HG02571 (cell line): ENCODE measurements around the gene DYNC1H1.

ENCODE experiments used
- ATAC-seq: cut with Tn5 transposase; IDR thresholded peaks from one replicate; pipeline ENCODE4 v1.9.1; 2021; ENCODE audit warnings: mild to moderate bottlenecking, moderate library complexity; ENCODE audit not compliant: unreplicated experiment

Gene DYNC1H1

DNA sequence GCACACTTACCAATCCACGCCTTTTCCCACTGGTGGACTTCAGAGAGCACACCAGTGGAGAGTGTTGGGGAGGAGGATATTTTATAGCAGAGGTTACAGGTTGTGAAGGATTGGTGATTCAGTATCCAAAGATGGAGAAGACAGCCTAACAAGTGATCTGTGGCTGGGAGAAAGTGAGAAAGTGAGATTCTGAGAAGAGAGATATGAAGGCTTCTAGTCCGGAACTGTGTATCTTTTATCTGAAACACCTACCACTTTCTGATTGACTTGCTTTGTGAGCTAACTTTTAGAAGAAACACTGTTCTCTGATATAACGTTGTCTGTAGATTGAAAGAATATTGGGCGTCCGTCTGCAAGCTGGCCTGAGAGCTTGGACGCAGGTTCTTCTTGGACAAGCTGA is 24.0 kb downstream of the DYNC1H1 start:
- no peak for ATAC-seq

DNA sequence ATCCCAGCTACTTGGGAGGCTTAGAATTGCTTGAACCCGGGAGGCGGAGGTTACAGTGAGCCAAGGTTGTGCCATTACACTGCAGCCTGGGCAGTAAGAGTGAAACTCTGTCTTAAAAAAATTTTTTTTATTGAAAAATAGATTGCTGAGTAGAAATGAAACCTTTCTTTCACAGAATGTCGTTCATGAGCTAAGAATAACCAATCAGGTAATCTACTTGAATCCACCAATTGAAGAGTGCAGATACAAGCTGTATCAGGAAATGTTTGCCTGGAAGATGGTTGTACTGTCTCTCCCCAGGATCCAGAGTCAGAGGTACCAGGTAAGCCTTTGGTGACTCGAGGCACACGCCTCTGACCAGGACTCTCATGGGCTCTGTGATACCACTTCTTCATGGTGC is 27.0 kb downstream of the DYNC1H1 start:
- no peak for ATAC-seq

DNA sequence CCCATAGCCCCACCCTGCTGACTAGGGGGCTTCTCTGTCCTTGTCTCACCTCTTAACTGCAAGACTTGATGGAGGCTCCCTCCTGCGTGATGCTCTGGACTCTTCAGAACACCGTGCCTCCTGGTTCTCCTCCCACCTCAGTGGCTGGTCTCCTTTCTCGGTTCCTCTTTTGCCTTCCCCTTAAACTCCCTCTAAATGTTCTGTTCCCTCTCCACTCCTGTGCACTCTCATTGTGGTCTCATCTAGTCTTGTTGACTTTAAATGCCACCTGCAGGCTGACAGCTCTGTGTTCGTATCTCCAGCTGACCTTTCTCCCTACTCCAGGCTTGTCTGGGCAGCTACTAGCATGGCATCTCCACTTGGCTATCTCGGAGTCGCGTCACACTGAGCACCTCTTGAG is 28.3 kb downstream of the DYNC1H1 start:
- ATAC-seq = peak; percentile 90

DNA sequence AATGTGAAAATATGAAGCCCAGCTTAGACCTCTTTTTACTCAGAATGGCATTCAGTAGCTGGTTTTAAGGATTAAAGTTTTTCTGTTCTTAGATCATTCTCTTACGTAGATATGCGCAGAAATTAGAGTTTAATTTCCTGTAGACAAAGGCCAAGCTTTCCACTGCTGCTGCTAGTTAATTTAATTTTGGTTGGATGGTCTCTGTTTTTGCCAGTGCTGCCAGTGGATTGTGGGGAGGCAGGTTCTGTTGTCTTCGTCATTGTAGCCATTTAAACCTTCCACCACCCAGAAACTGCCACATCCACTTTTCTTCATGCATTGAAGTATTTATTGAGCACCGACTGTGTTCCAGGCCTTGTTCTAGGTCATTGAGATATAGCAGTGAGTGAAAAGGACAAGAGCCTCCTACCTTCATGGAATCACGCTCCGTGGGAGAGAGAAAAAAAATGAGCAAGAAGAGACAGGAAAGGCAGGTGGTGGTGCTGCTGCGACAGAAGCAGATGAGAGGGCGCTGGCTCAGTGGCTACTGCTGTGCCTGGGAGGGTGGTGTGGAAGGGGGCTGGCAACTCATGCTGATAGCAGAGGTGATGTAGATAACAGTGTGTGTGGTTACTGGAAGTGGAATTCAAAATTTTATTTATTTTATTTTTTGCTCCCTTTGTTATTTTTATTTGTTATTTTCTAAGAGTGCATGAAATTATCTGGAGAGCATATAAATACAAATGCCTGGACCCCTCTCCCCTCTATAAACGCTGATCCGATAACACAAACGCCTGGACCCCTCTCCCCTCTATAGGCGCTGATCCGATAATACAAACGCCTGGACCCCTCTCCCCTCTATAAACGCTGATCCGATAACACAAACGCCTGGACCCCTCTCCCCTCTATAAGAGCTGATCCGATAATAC is 33.3 kb downstream of the DYNC1H1 start:
- no peak for ATAC-seq

DNA sequence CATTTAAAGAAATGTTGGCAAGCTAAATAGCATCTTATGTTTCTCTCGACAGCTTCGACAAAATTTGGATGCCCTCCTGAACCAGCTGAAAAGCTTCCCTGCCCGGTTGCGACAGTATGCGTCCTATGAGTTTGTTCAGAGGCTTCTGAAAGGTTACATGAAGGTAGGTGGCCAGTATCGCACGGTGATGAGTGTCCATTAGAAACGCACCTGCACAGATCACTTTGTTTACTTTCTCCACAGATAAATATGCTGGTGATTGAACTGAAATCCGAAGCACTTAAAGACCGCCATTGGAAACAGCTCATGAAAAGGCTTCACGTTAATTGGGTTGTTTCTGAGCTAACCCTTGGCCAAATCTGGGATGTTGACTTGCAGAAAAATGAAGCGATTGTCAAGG is 36.5 kb downstream of the DYNC1H1 start:
- ATAC-seq = no peak

DNA sequence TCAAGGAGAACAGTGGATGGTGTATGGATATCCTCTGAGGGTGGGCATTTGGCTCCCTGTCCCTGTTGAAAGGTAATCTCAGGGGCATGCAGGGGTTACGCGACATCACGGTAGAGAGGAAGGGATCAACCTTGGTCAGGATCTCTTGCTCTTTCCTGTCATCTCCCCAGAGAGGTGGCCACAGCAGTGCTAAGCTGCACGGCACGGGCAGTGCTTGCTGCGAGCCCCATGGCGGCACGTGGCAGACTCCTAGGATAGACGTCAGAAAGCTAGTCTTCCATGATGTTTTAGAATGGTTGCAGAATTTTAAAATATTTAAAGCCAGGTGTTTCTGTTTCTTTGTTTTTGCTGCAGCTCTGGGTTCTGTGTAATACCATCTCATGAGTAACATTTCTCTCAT is 41.0 kb downstream of the DYNC1H1 start:
- no peak for ATAC-seq

DNA sequence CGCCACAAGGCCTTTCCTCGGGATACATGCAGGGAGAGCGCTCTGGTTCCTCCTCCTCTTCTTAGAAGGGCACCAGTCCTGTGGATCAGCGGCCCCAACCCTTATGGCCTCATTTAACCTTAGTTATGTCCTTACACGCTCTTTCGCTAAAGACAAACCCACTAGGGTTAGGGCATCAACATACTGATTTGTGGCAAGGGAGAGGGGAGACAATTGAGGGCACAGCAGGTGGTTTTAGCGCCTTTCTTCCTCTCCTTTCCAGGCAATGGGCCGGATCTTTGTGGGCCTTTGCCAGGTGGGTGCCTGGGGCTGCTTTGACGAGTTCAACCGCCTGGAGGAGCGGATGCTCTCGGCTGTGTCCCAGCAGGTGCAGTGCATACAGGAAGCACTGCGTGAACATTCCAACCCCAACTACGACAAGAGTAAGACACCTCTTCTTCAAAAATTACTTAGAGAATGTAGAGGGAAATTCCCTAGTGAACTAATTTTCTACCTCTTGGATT is 43.6 kb downstream of the DYNC1H1 start:
- ATAC-seq = no peak

DNA sequence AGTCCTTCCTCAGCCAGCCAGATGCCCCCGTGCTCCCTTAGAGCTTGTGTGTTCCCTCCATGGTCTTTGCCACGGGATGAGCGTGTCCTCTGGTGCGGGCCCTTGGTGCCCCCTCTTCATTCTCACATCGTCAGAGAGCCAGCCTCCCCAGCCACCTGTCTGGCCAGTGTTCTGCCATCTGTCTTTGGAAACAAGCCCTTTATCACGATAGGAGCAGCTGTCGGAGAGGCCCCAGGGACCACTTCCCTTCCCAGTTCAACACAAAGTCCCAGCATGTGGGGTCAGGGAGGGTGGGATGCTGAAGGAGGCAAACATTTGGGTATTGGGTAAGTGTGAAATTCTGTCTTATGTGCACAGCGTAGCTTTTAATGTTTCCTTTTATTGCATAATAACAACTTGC is 44.5 kb downstream of the DYNC1H1 start:
- no peak for ATAC-seq

DNA sequence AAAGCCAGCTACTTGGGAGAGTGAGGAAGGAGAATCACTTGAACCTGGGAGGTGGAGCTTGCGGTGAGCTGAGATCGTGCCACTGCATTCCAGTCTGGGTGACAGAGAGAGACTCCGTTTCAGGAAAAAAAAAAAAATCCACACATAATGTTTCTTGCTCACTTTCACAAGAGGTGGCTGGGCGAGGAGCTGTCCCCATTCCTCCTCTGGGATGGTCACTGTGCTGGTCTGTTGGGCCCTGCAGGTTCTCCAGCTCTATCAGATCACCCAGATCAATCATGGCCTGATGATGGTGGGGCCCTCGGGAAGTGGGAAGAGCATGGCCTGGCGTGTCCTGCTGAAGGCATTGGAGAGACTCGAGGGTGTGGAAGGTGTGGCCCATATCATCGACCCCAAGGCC is 47.3 kb downstream of the DYNC1H1 start:
- no peak for ATAC-seq

DNA sequence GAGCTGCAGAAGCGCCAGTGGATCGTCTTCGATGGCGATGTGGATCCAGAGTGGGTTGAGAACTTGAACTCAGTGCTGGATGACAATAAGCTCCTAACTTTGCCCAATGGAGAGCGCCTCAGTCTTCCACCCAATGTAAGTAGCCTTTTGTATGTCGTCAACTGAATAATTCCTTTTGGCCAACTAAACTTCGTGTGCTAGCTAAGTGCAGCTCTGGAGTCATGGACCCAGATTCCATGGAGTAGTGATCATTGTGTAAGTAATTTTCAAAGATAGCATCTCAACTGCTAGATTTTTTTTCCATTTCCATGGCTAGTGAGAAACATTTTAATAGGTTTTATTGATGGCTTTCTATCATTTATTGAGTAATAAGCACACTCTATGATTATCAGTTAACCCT is 48.0 kb downstream of the DYNC1H1 start:
- no peak for ATAC-seq

DNA sequence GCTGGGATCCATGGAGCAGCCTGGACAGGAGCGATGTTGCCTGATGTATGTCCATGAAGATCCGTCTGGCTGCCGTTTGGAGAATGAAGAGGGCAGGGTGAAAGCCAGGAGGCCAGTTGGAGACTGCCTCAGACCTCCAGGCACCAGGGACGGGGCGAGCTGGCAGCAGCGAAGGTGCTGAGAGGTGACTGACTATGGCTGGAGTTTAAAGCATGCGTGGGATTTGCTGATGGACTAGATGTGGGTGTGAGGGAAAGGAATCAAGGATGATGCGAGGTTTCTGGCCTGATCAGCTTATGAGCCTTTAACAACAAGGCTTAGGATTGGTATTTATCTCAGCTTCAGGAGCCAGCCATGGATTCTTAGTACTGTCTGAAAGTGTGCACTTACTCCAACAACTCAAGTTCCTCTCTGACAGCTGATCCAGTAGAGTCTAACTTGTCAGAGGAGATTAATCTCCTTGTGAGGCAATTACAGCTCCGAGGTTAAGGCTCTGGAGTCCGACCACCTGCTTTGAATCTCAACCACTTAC is 49.4 kb downstream of the DYNC1H1 start:
- no peak for ATAC-seq

DNA sequence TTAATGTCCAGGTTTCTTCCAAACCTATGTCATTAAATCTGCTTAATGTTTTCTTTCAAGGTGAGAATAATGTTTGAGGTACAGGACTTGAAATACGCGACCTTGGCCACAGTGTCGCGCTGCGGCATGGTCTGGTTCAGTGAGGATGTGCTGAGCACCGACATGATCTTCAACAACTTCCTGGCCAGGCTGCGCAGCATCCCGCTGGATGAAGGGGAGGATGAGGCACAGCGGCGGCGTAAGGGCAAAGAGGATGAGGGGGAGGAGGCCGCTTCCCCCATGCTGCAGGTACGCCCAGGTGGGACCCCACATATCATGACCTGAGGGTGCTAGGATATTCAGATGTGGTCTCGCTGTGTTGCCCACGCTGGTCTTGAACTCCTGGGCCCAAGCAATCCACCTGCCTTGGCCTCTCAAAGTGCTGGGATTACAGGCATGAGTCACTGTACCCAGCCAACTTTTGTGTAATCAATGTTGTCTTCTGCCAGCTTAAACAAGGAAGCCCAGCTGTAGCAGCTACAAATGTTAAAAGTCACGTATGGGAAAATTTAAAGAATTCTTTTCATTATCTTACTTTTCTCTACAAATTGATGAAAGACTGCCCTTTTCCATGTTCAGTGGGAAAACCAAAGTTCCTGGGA is 50.8 kb downstream of the DYNC1H1 start:
- no peak for ATAC-seq

DNA sequence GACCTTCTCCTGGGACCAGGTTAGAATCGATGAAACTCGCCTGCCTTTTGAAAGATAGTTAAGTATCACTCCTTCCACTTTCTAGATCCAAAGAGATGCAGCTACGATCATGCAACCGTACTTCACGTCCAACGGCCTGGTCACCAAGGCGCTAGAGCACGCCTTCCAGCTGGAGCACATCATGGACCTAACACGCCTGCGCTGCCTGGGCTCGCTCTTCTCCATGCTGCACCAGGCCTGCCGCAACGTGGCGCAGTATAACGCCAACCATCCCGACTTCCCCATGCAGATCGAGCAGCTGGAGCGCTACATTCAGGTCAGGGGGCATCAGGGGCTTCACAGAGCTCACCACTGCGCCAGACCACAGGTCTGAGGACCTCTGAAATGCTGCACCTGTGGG is 51.4 kb downstream of the DYNC1H1 start:
- ATAC-seq = no peak

DNA sequence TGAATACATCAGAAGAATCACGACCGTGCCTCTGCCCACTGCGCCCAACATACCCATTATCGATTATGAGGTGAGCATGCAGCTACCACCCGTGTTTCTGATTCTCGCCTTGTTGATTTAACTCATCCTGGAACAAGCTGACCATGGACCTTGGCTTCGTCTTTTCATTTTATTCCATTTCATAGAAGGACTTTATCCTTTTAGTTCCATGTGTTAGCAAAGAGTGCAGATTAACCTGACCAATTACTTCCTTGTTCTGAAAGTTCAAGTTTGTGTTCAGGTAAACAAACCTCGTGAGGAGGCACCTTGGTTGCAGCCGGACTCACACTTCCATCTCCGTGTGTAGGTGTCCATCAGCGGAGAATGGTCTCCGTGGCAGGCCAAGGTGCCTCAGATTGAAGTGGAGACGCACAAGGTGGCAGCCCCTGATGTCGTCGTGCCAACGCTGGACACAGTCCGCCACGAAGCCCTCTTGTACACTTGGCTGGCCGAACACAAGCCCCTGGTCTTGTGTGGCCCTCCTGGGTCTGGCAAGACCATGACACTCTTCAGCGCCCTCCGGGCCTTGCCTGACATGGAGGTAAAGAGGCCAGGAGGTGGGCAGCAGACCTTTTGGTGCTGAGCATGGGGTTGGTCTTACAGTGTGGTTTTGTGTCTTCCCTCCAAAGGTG is 52.2 kb downstream of the DYNC1H1 start:
- no peak for ATAC-seq

DNA sequence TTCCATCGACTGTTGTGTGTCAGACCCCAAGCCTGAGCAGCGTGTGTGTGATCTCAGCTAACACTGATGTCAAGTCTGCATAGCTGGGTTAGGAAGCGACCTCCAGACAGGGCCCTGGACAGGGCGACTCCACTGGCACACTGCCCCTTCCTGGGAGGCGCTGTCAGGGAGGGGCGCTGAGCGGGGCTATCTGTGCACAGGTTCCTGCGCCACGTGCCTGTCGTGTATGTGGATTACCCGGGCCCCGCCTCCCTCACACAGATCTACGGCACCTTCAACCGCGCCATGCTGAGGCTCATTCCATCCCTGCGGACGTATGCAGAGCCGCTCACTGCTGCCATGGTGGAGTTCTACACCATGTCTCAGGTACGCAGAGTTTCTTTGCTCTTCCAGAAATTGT is 53.9 kb downstream of the DYNC1H1 start:
- ATAC-seq = no peak

DNA sequence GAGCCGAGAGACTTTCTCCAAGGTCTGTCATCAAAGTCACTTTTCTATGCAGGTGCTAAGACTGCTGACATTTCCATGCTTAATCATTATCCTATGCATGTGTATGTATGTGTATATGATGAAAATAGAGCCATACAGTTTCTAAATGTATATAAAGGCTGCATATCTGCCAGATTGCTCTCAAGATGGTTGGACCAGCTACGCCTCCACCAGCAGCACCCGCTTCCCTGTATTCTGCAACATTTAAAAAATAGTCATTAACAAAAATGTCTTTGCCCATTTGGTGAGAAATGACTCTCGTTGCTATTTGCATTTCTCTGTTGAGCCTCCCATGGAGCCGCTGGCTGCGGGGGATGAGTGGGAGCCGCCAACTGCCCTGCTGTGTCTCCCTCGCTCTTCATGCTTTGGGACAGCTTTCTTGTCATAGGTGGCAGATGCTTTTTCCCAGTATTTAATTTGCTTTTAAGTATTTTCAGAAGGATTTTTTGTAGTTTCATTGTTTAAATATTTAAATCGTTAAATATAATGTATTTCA is 54.7 kb downstream of the DYNC1H1 start:
- ATAC-seq = no peak

DNA sequence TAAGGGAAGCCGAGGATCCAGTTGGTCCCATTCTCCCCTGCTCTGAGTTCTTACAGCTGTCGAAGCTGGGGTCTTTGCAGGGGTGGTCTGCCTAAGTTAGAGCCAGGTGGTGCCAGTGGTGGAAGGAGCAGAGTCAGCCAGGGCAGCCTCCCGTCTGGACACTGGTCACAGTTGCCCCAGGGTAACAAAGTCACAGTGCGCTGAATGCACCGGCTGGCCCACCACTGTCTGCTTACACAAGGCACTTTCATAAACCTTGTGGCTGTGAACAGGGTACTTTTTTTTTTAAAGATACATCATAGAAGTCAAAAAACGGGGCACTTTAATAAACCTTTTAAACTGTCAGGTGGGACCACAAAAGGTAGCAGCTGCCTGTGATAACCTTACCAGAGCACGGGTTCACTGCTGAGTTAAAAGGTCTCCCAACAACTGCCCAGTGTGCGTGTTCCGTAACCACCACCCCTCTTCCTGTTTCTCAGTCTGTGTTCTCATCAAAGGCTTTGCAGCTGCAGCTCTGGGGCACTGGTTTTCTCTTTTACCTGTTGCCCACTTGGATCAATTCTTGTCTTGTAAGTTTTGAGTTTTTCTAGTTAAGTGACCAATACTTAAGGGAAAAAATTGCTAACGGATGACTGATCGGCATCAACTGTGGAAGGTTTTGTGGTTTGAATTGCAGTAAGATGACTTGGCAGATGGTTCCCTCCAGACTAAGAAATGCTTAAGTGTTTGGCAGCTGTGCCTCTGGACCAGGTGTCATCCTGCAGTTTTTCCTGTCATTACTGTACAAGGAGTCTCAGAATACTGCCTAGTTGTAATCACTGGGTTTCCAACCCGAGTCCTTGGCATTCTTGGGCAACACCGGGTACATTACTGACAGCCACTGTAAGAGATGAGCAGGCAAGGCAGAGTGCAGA is 55.9 kb downstream of the DYNC1H1 start:
- ATAC-seq = no peak

DNA sequence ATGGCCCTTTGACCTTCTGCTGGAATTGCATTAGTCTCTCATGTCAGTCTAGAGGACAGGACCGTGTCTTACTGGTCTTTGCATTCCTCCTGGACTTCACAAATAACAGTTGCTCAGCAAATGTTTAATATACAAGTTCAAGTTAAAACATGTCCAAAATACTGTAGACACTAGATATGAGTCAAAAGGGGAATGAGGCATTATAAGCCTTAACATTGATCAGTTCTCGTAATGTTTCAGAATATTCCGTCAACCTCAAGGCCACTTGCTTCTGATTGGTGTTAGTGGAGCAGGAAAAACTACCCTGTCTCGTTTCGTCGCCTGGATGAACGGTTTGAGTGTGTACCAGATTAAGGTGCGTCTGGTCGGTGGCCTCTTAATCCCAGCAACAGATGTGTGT is 62.6 kb downstream of the DYNC1H1 start:
- ATAC-seq = no peak

DNA sequence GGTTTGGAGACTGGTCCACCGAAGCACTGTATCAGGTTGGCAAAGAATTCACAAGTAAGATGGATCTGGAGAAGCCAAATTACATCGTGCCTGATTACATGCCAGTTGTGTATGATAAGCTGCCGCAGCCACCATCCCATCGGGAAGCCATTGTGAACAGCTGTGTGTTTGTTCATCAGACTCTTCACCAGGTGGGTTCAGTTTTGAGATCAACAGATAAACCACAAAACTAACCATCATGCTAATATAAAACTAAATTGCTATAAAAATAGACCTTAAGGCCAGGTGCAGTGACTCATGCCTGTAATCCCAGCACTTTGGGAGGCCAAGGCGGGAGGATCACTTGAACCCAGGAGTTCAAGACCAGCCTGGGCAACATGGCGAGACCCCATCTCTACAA is 63.6 kb downstream of the DYNC1H1 start:
- ATAC-seq = no peak

DNA sequence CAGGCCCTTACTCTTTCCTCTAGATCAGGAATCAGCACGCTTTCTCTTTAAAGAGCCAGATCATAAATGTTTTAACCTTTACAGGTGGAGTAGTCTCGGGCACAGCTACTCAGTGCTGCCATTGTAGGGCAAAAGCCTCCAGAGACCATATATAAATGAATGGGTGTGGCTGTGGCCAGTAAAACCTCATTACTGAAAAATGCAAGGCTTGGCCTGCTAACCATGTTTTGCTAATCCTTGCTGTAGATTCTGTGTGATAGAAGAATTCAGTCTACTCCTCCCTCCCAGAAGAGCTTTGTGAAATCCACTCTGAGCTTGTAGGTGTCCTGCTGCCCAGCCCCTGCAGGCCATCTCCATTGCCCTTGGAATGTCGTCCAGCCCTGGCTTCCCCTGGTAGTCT is 64.4 kb downstream of the DYNC1H1 start:
- ATAC-seq = no peak
